Testis (tissue), 2 donors: ENCODE measurements around the gene ZEB1.

Source experiments
- CTCF ChIP-seq, 3 experiments: fragments of 450-650 bp in 2 of 3; fragments of 200-600 bp in 1 of 3; sonication (generic) in 1 of 3; IDR thresholded peaks; one replicate each; pipeline ENCODE4 v1.5.1; 2016 to 2019; ENCODE audit warnings: antibody characterized with exemption in 3 of 3, mild to moderate bottlenecking in 2 of 3, moderate library complexity in 1 of 3
- POLR2A ChIP-seq: fragments of 450-650 bp; IDR thresholded peaks from one replicate; pipeline ENCODE4 v1.6.1; 2017; ENCODE audit warnings: antibody characterized with exemption, mild to moderate bottlenecking, moderate library complexity

- no peak for TF ChIP-seq POLR2A
- TF ChIP-seq CTCF (IDR thresholded peaks at IDR 0.05), result no peak
Observed at GRCh38 chr10:31397852-31398251, 78.8 kb downstream of the ZEB1 start.
